Activated CD8-positive, alpha-beta T cell treated with anti-CD3 and anti-CD28 coated beads for 36 hours (primary cell): ENCODE measurements around the gene PIK3IP1. TPM values are rescaled to one million over a fixed set of nuclear protein-coding genes. Genes with fewer than 3 reads are reported as not detected.

Source experiments
- ATAC-seq: fragments of 200-7000 bp; cut with Tn5 transposase; one replicate; pipeline ENCODE4 v1.10.0; 2021; ENCODE audit warnings: mild to moderate bottlenecking, moderate library complexity
- CTCF ChIA-PET: fragments of 350-600 bp; sonication (Branson Sonifier 250); formaldehyde crosslinking; loops from one replicate; lab custom pipeline; 2021; ENCODE audit warnings: antibody characterized with exemption; lab: Charles Lee
- POLR2A ChIA-PET: fragments of 350-600 bp; sonication (Branson Sonifier 250); formaldehyde crosslinking; loops from one replicate; lab custom pipeline; 2021; ENCODE audit warnings: antibody characterized with exemption; lab: Charles Lee
- DNase-seq: peaks from one replicate; pipeline ENCODE4 v3.0.0-alpha.2; 2020
- H3K27ac Mint-ChIP-seq: one replicate; pipeline ENCODE4 v1.8.0; 2021; ENCODE audit warnings: mild to moderate bottlenecking, mixed read lengths
- H3K27me3 Mint-ChIP-seq: one replicate; pipeline ENCODE4 v1.8.0; 2021; ENCODE audit warnings: mixed read lengths
- H3K36me3 Mint-ChIP-seq: one replicate; pipeline ENCODE4 v1.8.0; 2021; ENCODE audit warnings: low read depth, mixed read lengths
- H3K4me1 Mint-ChIP-seq: one replicate; pipeline ENCODE4 v1.8.0; 2021; ENCODE audit warnings: low read depth, mixed read lengths
- H3K4me3 Mint-ChIP-seq: one replicate; pipeline ENCODE4 v1.8.0; 2021; ENCODE audit warnings: mild to moderate bottlenecking, moderate library complexity, mixed read lengths
- H3K9me3 Mint-ChIP-seq: one replicate; pipeline ENCODE4 v1.8.0; 2021; ENCODE audit warnings: mixed read lengths
- CTCF ChIP-seq: fragments of 200-600 bp; IDR thresholded peaks from one replicate; pipeline ENCODE4 v1.8.0; 2022; ENCODE audit warnings: antibody characterized with exemption, mild to moderate bottlenecking
- intact Hi-C: fragments of 100-400 bp; cut with micrococcal nuclease; formaldehyde crosslinking; loops from one replicate; pipeline ENCODE4 v1.10.0; 2022
- total RNA-seq, 2 experiments: library from RNA; stranded (reverse); gene quantifications; one replicate each; pipeline ENCODE4 v1.2.3, GENCODE V29; 2021

Gene PIK3IP1
- total RNA-seq, 2 experiments from 2014 or later = 18.2 to 19.6 TPM

DNA sequence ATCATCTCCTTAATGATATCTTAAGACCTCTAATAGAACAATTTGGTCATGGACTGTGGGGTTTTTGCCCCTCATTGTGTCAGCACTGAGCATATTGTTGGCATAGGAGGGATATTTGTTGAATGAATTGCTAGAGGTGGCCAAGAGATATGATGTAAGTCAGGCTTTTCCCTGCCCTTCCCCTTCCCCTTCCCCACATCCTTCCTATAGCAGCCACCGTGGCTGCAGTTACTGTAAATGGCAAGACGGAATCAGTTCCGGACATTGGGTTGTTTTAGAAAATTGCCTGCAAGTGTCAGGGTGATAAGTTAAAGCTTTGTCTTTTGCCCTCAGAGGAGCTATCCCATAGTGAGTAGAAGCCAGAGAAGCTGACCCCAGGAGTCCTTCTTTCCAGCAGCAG lies 57.2 kb downstream of the PIK3IP1 start:
- no peak for TF ChIP-seq CTCF
- Mint-ChIP-seq H3K9me3 (no peaks in the 10 kb centered on the region), H3K27me3 (no peaks in the 10 kb centered on the region), H3K27ac (no peak overlapping the region), H3K4me3 (no peak overlapping the region), H3K36me3 (peaks cover 1% of the 10 kb centered on the region), H3K4me1 (peaks cover 19% of the 10 kb centered on the region)
- CTCF ChIA-PET = no interaction called here
- no peak for DNase-seq
- intact Hi-C loops = no loop called here
- no peak for ATAC-seq
- POLR2A ChIA-PET = interaction anchor here (0.6 kb wide), 1 partner anchor 11 kb away, joined by 3 read pairs; no protein-coding TSS in a partner anchor

DNA sequence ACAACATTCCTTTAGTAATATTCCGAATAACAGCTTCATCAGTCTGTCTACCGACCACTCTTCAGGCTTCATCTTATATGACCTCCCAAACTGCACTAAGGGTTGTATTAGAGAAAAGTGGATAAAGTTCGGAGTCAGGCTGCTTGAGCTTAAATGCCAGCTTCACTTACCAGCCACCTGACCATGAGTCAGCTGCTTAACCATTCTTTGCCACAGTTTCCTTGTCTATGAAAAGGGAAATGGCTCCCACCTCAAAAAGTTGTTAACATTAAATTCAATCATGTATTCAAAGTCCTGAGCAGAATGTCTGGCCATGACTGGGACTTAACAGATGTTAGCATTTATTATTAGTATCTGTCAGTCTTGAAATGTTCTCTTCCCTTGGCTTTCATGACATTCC lies 59.3 kb downstream of the PIK3IP1 start:
- no peak overlapping the region for H3K4me3 Mint-ChIP-seq
- no peak for ATAC-seq
- intact Hi-C loops = no loop called here
- no peaks in the 10 kb centered on the region for H3K27me3 Mint-ChIP-seq
- no peak overlapping the region for H3K27ac Mint-ChIP-seq
- DNase-seq = no peak
- POLR2A ChIA-PET = interaction anchor here (1.0 to 2.4 kb wide), 2 partner anchors 15 to 21 kb away, joined by 3 to 5 read pairs; partner anchors contain the start of gene LIMK2
- H3K9me3 Mint-ChIP-seq = no peaks in the 10 kb centered on the region
- H3K4me1 Mint-ChIP-seq = peaks cover 25% of the 10 kb centered on the region
- CTCF ChIA-PET = interaction anchor here (0.9 to 1.6 kb wide), 3 partner anchors 8 to 84 kb away, joined by 3 to 6 read pairs (median 3); no protein-coding TSS in a partner anchor
- peaks cover 5% of the 10 kb centered on the region for H3K36me3 Mint-ChIP-seq
- no peak for TF ChIP-seq CTCF

Other genes starting within 250 kb of the PIK3IP1 start
- gene SMTN, start 211.2 kb downstream of the PIK3IP1 start, total RNA-seq = 10 to 100 TPM; 32.0 to 36.3 TPM
- gene SELENOM, start 184.9 kb downstream of the PIK3IP1 start, total RNA-seq = 1 to 10 TPM; 3.6 to 5.8 TPM
- gene INPP5J, start 169.5 kb downstream of the PIK3IP1 start, total RNA-seq = under 1 TPM; 0.09 to 0.29 TPM
- not detected for gene PLA2G3, start 152.0 kb downstream of the PIK3IP1 start, total RNA-seq
- 10 to 100 TPM; 14.3 to 14.6 TPM for gene RNF185, start 132.3 kb downstream of the PIK3IP1 start, total RNA-seq
- gene LIMK2, start 80.2 kb downstream of the PIK3IP1 start, total RNA-seq = 10 to 100 TPM; 23.2 to 25.5 TPM
- gene PATZ1, start 53.9 kb upstream of the PIK3IP1 start, total RNA-seq = 10 to 100 TPM; 28.4 to 29.0 TPM
- 100 to 1,000 TPM; 118 to 130 TPM for gene DRG1, start 107.1 kb upstream of the PIK3IP1 start, total RNA-seq
- 10 to 100 TPM; 50.3 to 50.5 TPM for gene EIF4ENIF1, start 197.4 kb upstream of the PIK3IP1 start, total RNA-seq
- 100 to 1,000 TPM; 273 to 274 TPM for gene SFI1, start 204.0 kb upstream of the PIK3IP1 start, total RNA-seq